OCI-LY1 (cell line): ENCODE data around the gene CHST11.

Experiments used
- CTCF ChIP-seq: fragments of 200-600 bp; sonication (generic), shearing (Covaris generic); IDR thresholded peaks from 2 replicates; pipeline ENCODE4 v1.5.1; 2017; ENCODE audit warnings: mild to moderate bottlenecking, antibody characterized with exemption, low read length, moderate library complexity, mixed read lengths
- EZH2 ChIP-seq: fragments of 200-600 bp; sonication (generic), shearing (Covaris generic); IDR thresholded peaks from 2 replicates; pipeline ENCODE4 v1.8.0; 2017; ENCODE audit warnings: borderline replicate concordance, mixed run types, mild to moderate bottlenecking, antibody characterized with exemption, low read length, moderate library complexity, mixed read lengths

GRCh38 chr12:104423809-104424208, 32.9 kb upstream of the CHST11 start:
- TF ChIP-seq CTCF (no peak), EZH2 (no peak)
